ENCODE measurements around the gene ASTL.
"Not testable (repeated sequence)": the region's sequence is repeated elsewhere in the genome, so short reads cannot be mapped to it uniquely, and the experiment has no call there.

Gene ASTL

DNA sequence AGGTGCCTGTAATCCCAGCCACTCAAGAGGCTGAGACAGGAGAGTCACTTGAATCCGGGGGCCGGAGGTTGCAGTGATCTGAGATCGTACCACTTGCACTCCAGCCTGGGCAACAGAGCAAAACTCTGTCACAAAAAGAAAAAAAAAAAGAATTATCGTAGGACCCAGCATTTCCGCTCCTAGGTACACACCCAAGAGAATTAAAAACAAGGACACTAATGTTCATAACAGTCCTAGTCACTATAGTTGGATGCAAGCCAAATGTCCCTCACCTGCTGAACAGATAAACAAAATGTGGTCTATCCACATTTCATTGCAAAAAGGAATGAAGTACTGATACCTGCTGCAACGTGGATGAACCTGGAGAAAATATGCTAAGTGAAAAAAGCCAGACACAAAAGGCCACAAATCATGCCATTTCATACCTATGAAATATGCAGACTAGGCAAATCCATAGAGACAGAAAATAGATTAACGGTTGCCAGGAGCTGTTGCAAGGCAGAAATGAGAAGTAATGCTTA, 43.1 kb downstream of the ASTL start:
- DNase-seq = no peak

GRCh38 chr2:96093528-96093927, 44.8 kb downstream of the ASTL start:
- no peak for DNase-seq

DNA sequence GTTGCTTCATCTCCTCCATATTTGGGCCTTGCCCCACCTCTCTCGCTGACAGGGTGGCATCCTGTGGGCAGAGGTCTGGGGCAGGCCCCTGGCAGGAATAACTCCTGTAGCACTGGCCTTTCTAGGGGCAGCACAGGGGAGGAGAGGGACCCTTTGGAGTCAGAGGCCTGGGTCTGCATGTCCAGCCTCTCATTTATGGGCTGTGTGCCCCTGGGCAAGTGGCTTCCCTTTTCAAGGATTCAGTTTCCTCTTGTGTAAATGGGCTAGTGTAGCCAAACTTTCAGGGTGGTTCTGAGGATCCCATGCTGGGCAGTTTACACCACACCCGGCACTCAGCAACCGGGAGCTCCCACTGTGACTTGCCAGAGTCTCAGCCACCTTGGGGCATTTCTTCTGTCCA, 45.4 kb downstream of the ASTL start:
- no peak for DNase-seq

- DNase-seq = no peak
These were observed 45.8 kb downstream of the ASTL start for GRCh38 chr2:96092573-96092877.

- DNase-seq = no peak
These were observed 46.4 kb downstream of the ASTL start for GRCh38 chr2:96091711-96092572.

- DNase-seq = no peak
These were observed 47.1 kb downstream of the ASTL start for GRCh38 chr2:96091141-96091710.

DNA sequence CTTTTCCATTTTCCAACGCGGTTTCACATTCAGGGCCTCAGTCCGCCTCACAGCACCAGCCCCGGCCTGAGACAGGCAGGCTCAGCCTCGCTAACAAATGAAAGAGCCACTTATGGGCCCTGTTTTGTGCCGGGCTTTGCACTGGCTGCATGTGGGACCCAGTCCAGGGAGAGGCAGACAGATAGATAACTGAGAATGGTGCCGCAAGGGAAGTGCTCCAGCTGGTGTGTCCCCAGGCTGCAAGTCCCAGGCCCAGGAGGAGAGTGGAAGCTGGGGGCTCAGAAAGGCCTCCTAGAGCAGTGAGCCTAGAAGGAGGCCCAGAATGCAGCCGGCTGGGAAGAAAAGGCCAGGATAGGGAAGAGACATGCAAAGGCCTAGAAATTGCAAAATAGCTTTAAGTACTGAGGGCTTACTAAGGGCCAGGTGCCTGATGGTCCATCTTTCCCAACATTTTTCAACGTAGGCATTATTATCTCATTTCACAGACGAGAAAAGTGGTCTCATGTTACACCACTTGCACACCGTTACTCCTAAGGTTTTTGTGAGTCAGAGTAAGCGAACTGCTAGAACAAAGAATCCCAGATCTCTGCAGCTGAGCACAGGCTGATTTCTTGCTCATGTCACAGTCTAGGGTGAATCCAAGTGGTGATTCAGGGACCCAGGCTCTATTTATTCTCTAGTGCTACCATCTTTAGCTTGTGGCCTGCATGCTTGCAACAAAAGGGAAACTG, 47.9 kb downstream of the ASTL start:
- DNase-seq = no peak

- no peak for DNase-seq
These were observed 48.7 kb downstream of the ASTL start for GRCh38 chr2:96089356-96090195.

DNA sequence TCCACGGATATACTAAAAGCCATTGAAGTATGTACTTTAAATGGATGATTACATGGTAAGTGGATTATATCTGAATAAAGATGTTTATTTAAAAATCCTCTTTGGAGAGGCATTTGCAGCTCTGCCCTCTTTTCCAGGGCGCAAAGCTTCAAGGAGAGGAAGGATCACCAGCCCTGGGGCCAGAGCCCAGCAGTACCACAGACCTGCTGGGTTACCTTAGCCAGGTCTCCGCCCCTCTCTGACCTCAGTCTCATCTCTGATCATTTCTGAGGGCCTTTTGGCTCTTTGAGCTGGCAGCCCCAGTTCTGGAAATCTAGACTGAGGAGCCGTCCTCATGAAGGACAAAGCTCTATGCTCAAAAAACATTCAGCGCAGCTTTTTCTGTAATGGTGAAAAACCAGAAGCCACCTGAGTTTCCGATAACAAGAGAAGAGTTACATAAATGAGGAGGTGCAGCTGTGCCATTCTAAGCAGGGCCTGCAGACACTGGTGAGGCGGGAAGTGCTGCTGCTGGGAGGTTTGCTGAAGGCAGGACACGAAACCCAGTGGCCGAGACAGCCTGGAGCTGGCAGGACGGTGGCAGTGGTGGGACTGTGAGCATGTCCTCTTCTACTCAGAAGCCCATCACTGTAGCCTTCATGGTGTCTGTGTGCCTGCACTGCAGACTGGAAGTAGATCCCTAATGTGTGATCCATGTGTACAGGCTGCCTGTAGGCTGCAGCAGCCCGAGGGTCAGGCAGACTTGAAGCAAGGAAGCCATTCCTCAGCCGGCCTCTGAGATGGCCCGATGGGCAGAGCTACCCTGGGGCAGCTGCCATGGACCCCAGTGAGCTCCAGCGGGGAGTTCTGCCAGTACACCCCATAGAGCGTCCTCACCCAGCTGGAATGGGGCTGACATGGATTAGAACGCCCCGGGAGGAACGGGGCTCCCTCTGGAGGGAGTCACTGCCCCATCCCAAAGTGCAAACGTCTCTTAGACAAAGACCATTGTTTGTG, 49.7 kb downstream of the ASTL start:
- DNase-seq = no peak

DNA sequence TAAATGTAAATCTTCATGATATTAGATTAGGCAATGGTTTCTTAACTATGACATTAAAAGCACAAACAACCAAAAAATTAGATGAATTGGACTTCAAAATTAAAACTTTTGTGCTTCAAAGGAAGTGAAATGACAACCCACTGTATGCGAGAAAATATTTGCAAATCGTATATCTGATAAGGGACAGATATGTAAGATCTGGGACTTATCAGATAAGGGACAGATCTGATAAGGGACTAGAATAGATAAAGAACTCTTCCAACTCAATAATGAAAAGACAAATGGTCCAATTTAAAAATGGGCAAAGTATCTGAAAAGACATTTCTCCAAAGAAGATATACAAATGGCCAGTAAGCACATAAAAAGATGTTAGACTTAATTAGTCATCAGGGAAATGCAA, 51.2 kb downstream of the ASTL start:
- DNase-seq = no peak

DNA sequence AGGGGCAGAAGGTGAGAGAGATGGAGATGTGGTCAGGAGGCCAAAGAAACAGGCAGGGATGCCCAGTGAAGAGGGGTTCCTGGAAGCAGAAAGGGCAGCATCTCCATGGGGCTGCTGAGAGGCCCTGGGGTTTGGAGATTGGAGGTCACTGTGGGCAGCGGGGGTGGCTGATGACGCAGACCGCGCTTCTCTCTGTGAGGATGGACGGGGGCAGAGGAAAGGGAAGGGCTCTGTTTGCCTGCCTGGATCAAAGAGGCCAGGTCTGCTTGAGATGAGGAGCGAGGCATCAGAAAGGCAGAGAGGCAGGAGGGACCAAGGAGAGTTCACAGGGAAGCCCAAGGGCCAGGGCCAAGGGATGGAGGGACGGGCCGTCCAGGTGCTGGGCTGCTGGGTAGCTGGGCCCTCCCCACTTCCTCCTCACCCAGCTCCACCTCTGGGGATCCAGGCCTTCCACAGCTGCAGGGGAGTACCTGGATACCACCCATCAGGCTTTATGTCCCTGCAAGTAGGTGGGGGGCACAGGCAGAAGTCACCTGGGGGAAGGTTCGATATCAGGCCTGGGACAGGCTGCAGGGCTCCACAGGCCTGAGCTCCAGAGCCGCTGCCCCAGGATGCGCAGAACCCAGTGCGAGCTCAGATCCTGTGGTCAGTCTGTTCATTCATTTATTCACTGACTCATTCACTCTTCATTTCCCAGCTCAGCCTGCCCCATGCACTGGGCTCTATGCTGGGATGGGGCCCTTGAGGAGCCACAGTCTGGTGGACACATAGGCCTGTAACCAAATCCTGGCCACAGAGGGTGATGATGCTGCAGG, 52.6 kb downstream of the ASTL start:
- DNase-seq = no peak

DNA sequence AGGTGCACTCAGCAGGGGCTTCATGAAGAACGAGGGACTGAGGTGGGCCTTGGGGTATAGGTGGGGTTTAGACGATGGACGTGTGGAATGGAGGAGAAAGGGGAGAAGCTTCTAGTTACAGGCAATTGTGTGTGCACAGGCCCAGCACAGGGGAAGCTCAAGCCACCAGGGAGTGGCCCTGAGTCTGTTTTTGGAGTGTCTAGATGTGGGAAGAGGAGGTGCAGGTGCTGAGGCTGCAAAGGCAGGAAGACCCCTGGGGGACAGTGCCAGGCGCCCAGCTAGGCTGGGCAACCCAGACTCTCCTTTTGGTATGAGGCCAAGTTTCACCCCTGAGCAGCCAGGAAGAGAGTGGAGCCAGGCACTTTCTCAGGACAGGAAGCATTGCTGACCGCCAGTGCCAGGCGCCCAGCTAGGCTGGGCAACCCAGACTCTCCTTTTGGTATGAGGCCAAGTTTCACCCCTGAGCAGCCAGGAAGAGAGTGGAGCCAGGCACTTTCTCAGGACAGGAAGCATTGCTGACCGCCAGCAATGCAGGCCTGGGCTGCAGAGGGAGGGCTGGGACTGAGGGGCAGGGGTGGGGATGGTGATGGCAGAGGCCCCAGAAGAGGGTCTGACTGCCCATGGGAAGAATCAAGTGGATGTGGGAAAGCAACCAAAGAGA, 53.3 kb downstream of the ASTL start:
- not testable (repeated sequence) for DNase-seq

- DNase-seq = no peak
These were observed 54.1 kb downstream of the ASTL start for GRCh38 chr2:96083989-96084857.

- DNase-seq = no peak
These were observed 55.0 kb downstream of the ASTL start for GRCh38 chr2:96083064-96083939.

- no peak for DNase-seq
These were observed 55.9 kb downstream of the ASTL start for GRCh38 chr2:96082211-96083063.

GRCh38 chr2:96081042-96081441, 57.3 kb downstream of the ASTL start:
- no peak for DNase-seq

DNA sequence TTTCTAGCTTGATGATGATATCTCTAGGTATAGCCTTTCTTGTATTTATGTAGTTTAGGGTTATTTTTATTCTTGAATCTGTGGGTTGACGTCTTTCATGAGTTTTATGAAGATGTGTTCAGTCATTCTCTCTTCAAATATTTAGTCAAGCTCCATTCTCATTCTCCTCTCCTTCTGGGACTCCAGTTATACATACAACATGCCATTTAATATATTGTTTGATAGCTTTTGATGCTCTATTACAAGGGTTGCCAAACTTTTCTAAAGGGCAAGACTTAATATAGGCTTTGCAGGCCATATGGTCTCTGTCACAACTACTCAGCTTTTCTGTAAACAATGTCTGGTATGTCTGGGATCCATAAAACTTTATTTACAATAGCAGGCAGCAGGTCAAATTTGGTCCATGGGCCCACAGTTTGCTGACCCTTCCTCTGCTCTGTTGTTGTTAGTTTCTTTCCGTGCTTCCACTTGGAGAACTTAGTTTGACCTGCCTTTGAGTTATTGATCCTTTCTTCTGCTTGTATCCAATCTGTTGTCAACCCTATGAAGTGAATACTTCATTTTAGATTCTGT, 63.0 kb downstream of the ASTL start:
- no peak for DNase-seq

All from DMS 273 treated with DMSO at 0.1 percent for 48 hours (cell line).